Stimulated activated naive CD8-positive, alpha-beta T cell treated with anti-CD3 and anti-CD28 coated beads, Interleukin-15, Interleukin-2, amounts not matched to agents 100 ng/mL and 50 ng/mL, for 24 hours (primary cell): ENCODE data around the gene FALEC.
A peak's percentile ranks its signal among the peaks of the same experiment; 100 is the strongest.

Experiments
- H3K27ac Mint-ChIP-seq: one replicate; pipeline ENCODE4 v1.8.0; 2021; ENCODE audit warnings: mild to moderate bottlenecking, mixed read lengths
- H3K27me3 Mint-ChIP-seq: one replicate; pipeline ENCODE4 v1.8.0; 2021; ENCODE audit warnings: mixed read lengths
- H3K36me3 Mint-ChIP-seq: one replicate; pipeline ENCODE4 v1.8.0; 2021; ENCODE audit warnings: low read depth, mixed read lengths
- H3K4me1 Mint-ChIP-seq: one replicate; pipeline ENCODE4 v1.8.0; 2021; ENCODE audit warnings: low read depth, mixed read lengths
- H3K4me3 Mint-ChIP-seq: one replicate; pipeline ENCODE4 v1.8.0; 2021; ENCODE audit warnings: mild to moderate bottlenecking, mixed read lengths
- H3K9me3 Mint-ChIP-seq: one replicate; pipeline ENCODE4 v1.8.0; 2021; ENCODE audit warnings: mixed read lengths

The FALEC gene

DNA sequence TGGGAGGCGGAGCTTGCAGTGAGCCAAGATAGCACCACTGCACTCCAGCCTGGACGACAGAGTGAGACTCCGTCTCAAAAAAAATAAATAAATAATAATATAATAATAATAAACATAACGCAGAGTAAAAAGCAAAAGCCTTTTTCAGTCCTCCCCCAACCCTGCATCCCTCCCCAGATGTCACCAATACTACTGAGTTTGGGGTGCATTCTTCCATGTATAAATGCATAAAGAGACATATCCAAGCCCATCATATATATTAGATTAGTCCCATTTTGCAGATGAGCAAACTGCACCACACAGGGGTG is 32.7 kb downstream of the FALEC start:
- Mint-ChIP-seq H3K27ac (no peak overlapping the region), H3K27me3 (peaks cover 36% of the 10 kb centered on the region), H3K4me3 (peak overlapping the region; percentile 79), H3K4me1 (peaks cover 33% of the 10 kb centered on the region), H3K36me3 (no peaks in the 10 kb centered on the region), H3K9me3 (no peaks in the 10 kb centered on the region)

DNA sequence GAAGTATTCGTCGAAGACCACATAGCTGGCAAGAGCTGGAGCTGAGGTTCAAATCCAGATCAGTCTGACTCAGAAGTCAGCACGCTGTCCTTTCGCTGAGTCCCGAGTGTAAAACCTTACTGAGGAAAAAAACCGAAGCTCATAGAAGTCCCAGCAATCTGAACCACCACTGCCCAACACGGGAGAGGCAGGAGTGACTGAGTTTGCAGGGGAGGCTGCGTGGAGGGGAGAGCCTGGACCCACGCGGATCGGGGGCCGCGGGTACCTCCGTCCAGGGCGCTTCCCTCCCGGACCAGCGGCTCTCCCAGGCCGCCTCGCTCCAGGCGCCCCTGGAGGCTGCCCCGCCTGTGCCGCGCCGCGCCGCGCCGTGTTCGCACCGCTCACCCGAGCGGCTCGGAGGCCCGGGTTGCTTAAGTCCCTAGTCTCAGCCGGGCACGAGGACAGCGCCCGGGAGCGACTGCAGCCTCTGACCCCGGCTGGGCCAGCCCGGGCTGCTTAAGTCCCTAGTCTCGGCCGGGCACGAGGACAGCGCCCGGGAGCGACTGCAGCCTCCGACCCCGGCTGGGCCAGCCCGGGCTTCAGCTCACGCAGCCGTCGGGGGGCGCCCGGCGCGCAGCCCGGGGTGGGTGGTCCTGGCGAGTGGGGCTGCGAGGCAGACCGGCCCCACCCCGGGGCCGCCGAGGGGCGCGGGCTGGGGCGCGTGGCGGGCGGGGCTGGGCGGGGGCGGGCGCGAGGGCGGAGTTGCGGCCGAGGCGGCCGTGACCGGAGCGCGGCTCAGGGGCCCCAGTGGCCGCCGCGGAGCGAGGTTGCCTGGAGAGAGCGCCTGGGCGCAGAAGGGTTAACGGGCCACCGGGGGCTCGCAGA is 33.3 kb downstream of the FALEC start, which contains the start of gene ADAMTSL4:
Gene ADAMTSL4 (plus strand): TSS at position 777 of the 864 bp plus-strand sequence. CDS start 2,881 bp downstream, outside the sequence.
- Mint-ChIP-seq H3K4me3 (peak within 1 kb of the TSS; percentile 79), H3K36me3 (no peaks in the 10 kb centered on the region), H3K27me3 (peaks cover 36% of the 10 kb centered on the region), H3K4me1 (peaks cover 33% of the 10 kb centered on the region), H3K9me3 (no peaks in the 10 kb centered on the region), H3K27ac (no peak within 1 kb of the TSS)

DNA sequence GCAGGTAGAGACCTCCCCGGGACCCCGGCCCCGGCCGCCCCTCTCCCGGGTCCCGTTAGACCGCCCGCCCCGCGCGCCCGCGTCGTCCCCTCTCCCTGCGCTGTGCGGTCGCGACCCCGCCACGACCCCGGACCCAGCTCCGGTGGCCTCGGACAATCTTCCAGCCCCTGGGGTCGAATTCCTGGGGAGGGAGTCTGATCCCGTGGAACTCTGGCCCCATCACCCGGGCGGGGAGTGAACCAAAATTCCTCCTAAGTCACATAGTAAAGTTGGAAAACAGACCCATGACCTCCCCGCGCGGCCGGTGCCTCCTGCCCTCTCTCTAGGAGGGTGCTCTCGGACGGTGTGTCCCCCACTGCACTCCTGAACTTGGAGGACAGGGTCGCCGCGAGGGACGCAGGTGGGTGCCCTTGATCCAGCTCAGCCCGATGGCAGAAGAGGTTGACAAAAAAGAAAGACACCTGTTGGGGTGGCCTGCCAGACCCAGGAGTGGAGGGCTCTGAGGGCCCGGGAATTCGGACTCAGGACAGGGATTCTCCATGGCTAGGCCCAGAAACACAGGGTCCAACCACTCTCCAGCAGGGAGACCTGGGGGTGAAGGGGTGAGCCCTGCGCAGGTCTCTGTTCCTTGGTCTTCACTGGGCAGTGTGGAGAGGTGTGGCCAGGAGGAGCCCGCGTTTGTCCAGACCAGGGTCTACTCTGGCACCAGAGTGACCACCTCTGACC is 34.1 kb downstream of the FALEC start:
- peaks cover 33% of the 10 kb centered on the region for H3K4me1 Mint-ChIP-seq
- no peaks in the 10 kb centered on the region for H3K9me3 Mint-ChIP-seq
- H3K36me3 Mint-ChIP-seq, result no peaks in the 10 kb centered on the region
- H3K4me3 Mint-ChIP-seq, result peak overlapping the region; percentile 71
- peaks cover 36% of the 10 kb centered on the region for H3K27me3 Mint-ChIP-seq
- H3K27ac Mint-ChIP-seq, result no peak overlapping the region

DNA sequence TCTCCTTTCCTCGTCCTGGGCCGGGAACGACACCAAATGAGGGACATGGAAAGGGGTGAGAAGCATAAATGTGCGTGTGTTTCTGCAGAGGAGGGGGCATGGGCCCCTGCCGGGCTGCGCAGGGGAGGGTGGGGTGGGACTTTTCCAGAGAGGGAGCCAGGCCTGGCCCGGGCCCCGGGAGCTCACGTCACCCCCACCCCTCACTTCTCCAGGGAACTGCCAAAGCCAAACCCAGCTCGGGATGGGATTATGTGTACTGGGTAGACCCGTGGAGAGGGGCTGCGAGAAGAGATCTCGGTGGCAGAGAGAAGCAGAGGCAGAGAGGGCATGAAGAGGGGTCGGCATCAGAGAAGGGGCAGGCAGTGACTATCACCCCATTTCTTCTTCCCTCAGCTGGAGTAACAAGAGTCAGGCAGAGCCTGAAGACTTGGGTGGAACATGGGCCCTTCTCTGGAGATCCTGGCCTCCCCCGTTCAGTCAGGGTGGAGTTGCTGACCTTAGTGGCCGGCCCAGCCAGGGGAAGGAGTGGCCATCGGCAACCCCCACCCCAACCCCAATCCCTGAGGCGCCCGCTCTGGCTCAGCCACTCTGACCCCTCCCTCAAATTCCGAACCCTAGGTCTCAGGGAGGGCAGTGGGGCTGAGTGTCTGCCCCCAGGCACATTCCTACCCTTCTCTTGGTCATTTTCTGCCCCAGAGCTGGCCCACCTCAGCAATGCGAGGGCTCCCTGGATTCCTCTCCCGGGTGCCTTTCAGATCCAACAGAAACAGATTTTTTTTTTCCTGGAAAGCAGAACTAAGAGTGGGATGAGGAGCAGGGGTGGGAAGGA is 34.9 kb downstream of the FALEC start:
- H3K27ac Mint-ChIP-seq, result no peak overlapping the region
- H3K4me3 Mint-ChIP-seq, result no peak overlapping the region
- H3K4me1 Mint-ChIP-seq, result peaks cover 30% of the 10 kb centered on the region
- peaks cover 36% of the 10 kb centered on the region for H3K27me3 Mint-ChIP-seq
- no peaks in the 10 kb centered on the region for H3K9me3 Mint-ChIP-seq
- H3K36me3 Mint-ChIP-seq, result no peaks in the 10 kb centered on the region

DNA sequence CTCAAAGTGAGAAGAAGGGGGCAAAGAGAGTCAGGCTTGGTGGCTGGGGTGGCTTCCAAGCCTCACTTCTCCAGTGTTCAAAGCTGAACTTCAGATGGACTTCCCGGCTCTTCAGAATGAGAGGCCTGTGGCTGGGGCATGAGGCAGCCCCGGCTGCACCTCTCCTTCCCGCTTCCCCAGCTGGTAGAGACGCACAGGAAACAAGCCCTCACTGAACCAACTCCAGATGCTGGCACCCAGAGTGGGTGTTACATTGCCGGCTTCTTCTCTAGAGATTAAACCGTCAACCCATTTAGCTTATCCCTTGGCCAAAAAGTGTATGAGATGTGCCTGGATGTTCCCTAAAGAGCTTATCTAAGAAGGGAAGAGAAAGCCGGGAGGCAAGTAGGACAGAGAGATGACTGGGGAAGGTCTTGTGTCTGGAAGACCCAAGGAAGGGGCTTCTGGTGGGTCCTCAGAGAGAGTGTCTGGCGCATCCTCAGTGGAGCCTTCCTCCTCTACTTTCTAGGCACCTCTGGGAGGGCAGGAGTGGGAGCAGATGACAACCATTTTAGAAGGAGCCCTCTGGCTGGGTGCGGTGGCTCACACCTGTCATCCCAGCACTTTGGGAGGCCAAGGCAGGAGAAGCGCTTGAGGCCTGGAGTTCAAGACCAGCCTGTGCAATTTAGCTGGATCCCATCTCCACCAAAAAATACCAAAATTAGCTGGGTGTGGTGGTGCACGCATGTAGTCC is 35.7 kb downstream of the FALEC start:
- peaks cover 29% of the 10 kb centered on the region for H3K4me1 Mint-ChIP-seq
- H3K27me3 Mint-ChIP-seq, result peaks cover 36% of the 10 kb centered on the region
- H3K36me3 Mint-ChIP-seq, result no peaks in the 10 kb centered on the region
- H3K27ac Mint-ChIP-seq, result no peak overlapping the region
- no peak overlapping the region for H3K4me3 Mint-ChIP-seq
- H3K9me3 Mint-ChIP-seq, result no peaks in the 10 kb centered on the region

DNA sequence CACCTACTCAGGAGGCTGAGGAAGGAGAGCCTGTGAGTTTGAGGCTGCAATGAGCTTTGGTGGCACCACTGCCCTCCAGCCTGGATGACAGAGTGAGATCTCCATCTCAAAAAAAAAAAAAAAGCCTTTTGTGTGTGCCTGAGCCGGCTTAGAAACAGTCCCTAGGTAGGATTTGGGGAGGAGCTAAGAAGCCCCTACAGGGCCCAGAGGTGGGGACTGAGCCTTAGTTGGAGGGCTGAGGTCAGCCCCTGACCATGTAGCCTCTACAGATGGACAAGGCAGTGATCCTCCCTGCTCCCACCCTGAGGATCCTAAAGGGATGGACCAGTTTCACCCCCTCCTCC is 36.2 kb downstream of the FALEC start:
- Mint-ChIP-seq H3K27ac (no peak overlapping the region), H3K4me1 (peaks cover 29% of the 10 kb centered on the region), H3K36me3 (no peaks in the 10 kb centered on the region), H3K4me3 (no peak overlapping the region), H3K27me3 (peaks cover 31% of the 10 kb centered on the region), H3K9me3 (no peaks in the 10 kb centered on the region)

DNA sequence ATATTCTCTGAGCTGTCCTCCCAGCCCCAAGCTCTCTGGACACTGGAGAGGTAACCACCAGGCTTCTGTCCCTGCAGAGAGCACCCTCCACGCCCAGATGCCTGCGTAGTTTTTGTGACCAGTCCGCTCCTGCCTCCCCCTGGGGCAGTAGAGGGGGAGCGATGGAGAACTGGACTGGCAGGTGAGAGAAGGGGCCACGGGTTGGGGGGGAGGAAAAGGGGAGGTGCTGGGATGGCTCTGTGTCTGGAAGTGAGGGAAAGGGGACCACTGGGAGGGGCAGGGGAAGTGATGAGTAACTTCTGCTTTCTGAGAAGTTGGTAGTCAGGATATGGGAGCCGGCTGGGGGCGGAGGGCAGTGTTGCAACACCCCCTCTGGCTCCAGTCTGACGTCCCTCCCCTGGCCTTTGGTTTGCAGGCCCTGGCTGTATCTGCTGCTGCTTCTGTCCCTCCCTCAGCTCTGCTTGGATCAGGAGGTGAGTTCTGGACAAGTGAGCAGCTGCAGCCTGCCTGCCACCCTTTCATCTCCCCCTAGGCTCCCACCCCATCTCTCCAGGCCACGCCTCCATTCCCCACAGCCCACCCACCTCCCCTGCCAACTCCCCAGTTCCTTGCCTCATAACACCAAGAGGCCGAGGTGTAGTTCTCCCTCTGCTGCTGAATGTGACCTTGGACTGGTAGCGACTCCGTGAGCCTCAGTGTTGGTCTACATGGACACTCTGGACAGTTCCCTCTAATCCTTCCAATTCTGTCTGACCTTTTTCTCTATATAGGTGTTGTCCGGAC is 36.8 kb downstream of the FALEC start:
- Mint-ChIP-seq H3K27ac (no peak overlapping the region), H3K4me1 (peaks cover 29% of the 10 kb centered on the region), H3K36me3 (no peaks in the 10 kb centered on the region), H3K27me3 (peaks cover 27% of the 10 kb centered on the region), H3K4me3 (no peak overlapping the region), H3K9me3 (no peaks in the 10 kb centered on the region)

DNA sequence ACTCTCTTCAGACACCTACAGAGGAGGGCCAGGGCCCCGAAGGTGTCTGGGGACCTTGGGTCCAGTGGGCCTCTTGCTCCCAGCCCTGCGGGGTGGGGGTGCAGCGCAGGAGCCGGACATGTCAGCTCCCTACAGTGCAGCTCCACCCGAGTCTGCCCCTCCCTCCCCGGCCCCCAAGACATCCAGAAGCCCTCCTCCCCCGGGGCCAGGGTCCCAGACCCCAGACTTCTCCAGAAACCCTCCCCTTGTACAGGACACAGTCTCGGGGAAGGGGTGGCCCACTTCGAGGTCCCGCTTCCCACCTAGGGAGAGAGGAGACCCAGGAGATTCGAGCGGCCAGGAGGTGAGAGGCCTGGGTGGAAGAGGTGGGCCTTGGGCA is 37.3 kb downstream of the FALEC start:
- H3K36me3 Mint-ChIP-seq, result no peaks in the 10 kb centered on the region
- peaks cover 29% of the 10 kb centered on the region for H3K4me1 Mint-ChIP-seq
- H3K9me3 Mint-ChIP-seq, result no peaks in the 10 kb centered on the region
- H3K27ac Mint-ChIP-seq, result no peak overlapping the region
- no peak overlapping the region for H3K4me3 Mint-ChIP-seq
- peaks cover 27% of the 10 kb centered on the region for H3K27me3 Mint-ChIP-seq

DNA sequence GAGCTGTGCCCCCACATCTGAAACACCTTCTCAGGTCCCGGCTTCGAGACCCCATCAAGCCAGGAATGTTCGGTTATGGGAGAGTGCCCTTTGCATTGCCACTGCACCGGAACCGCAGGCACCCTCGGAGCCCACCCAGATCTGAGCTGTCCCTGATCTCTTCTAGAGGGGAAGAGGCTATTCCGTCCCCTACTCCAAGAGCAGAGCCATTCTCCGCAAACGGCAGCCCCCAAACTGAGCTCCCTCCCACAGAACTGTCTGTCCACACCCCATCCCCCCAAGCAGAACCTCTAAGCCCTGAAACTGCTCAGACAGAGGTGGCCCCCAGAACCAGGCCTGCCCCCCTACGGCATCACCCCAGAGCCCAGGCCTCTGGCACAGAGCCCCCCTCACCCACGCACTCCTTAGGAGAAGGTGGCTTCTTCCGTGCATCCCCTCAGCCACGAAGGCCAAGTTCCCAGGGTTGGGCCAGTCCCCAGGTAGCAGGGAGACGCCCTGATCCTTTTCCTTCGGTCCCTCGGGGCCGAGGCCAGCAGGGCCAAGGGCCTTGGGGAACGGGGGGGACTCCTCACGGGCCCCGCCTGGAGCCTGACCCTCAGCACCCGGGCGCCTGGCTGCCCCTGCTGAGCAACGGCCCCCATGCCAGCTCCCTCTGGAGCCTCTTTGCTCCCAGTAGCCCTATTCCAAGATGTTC is 38.0 kb downstream of the FALEC start:
- Mint-ChIP-seq H3K9me3 (no peaks in the 10 kb centered on the region), H3K4me3 (no peak overlapping the region), H3K27ac (no peak overlapping the region), H3K4me1 (peaks cover 26% of the 10 kb centered on the region), H3K27me3 (peaks cover 24% of the 10 kb centered on the region), H3K36me3 (no peaks in the 10 kb centered on the region)

DNA sequence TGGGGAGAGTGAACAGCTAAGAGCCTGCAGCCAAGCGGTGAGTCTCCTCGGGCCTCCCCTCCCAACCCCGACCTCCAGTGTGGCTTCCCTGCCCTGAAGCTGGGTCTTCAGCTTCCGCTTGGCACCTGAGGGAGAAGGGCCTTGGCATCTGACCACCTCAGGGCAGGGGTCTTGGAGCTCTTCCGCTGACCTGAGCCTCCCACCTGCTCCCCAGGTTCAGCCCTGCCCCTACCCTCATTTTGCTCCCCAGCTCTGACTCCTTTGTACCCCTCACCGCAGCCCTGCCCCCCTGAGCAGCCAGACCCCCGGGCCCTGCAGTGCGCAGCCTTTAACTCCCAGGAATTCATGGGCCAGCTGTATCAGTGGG is 38.5 kb downstream of the FALEC start:
- H3K27ac Mint-ChIP-seq, result no peak overlapping the region
- H3K9me3 Mint-ChIP-seq, result no peaks in the 10 kb centered on the region
- peaks cover 25% of the 10 kb centered on the region for H3K4me1 Mint-ChIP-seq
- H3K27me3 Mint-ChIP-seq, result peaks cover 24% of the 10 kb centered on the region
- H3K4me3 Mint-ChIP-seq, result no peak overlapping the region
- H3K36me3 Mint-ChIP-seq, result no peaks in the 10 kb centered on the region

DNA sequence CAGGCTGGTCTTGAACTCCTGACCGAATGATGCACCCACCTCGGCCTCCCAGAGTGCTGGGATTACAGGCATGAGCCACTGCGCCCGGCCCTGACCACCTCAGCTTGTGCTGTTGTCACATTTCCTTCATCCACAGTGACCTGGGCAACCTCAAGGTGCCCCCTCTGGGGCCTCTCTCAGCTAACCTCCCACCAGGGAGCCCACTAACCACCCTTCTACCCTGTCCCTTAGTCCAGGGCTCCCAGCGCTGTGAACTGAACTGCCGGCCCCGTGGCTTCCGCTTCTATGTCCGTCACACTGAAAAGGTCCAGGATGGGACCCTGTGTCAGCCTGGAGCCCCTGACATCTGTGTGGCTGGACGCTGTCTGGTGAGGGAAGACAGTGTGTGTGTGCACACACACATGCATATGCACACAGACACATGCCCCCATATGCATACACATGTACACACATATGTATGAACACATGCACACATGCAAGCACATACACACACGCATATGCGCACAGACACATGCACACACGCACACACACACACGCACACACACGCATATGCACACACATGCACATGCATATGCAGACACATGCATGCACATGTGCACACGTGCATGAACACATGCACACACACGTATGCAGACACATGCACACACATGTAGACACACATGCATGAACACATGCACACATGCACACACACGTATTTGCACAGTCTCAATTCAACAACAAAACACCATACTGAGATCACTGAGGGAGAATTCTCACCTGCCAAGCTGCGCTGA is 39.8 kb downstream of the FALEC start:
- Mint-ChIP-seq H3K4me3 (no peak overlapping the region), H3K9me3 (no peaks in the 10 kb centered on the region), H3K36me3 (no peaks in the 10 kb centered on the region), H3K4me1 (peaks cover 26% of the 10 kb centered on the region), H3K27me3 (peaks cover 17% of the 10 kb centered on the region), H3K27ac (no peak overlapping the region)

DNA sequence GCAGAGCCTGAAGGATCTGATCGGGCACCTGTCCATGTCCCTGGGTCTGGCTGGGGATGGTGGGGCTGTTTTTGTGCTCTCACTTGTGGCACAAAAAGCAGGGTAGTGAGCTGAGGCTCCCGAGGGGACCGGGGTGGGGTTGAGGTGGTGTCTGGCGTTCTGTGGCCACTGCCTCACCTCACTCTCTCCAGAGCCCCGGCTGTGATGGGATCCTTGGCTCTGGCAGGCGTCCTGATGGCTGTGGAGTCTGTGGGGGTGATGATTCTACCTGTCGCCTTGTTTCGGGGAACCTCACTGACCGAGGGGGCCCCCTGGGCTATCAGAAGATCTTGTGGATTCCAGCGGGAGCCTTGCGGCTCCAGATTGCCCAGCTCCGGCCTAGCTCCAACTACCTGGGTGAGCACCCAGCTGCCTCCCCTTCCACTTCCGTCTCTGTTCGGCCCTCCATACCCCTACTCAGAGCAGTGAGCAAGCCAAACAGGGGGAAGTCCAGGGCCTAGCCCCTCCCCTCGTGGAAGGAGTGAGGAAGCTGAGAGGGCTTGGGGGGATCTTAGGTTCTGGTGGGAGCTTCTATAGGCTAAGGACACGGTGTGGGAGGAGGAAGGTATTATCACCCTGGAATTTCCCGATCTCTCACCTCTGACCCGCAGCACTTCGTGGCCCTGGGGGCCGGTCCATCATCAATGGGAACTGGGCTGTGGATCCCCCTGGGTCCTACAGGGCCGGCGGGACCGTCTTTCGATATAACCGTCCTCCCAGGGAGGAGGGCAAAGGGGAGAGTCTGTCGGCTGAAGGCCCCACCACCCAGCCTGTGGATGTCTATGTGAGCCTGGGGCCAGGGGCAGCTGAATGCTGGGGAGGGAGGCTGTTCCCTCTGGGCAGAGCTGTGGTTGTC is 40.7 kb downstream of the FALEC start:
- Mint-ChIP-seq H3K9me3 (no peaks in the 10 kb centered on the region), H3K36me3 (no peaks in the 10 kb centered on the region), H3K27me3 (peaks cover 9% of the 10 kb centered on the region), H3K4me1 (peaks cover 29% of the 10 kb centered on the region), H3K4me3 (no peak overlapping the region), H3K27ac (no peak overlapping the region)
